Upper lobe of left lung (tissue), 6 donors: ENCODE measurements around the gene TMEM273. TPM values are rescaled to one million over a fixed set of nuclear protein-coding genes. Genes with fewer than 3 reads are reported as not detected.

Source experiments
- ATAC-seq, 2 donors: fragments of 200-7000 bp; cut with Tn5 transposase; one replicate each; pipeline ENCODE4 v1.9.1; 2022; ENCODE audit warnings: mild to moderate bottlenecking in 2 of 2, moderate library complexity in 2 of 2; ENCODE audit not compliant: low FRiP score in 2 of 2
- DNase-seq, 2 donors: peaks; one replicate each; pipeline ENCODE4 v3.0.0-alpha.2; 2019 to 2020
- H3K27ac ChIP-seq, 4 donors: fragments of 200-600 bp; sonication (generic); one replicate each; pipeline ENCODE4 v1.5.1; 2016 to 2019
- H3K27me3 ChIP-seq, 4 donors: fragments of 200-600 bp; sonication (generic); one replicate each; pipeline ENCODE4 v1.5.1; 2017 to 2019
- H3K36me3 ChIP-seq, 4 donors: fragments of 200-600 bp; sonication (generic); one replicate each; pipeline ENCODE4 v1.5.1; 2016 to 2019
- H3K4me1 ChIP-seq, 4 donors: fragments of 200-600 bp; sonication (generic); one replicate each; pipeline ENCODE4 v1.5.1; 2018 to 2019
- H3K4me3 ChIP-seq, 4 donors: fragments of 200-600 bp; sonication (generic); one replicate each; pipeline ENCODE4 v1.5.1; 2017 to 2019; ENCODE audit warnings: mild to moderate bottlenecking in 2 of 4, moderate library complexity in 1 of 4
- H3K9me3 ChIP-seq, 4 donors: fragments of 200-600 bp; sonication (generic); one replicate each; pipeline ENCODE4 v1.5.1; 2018 to 2019
- EP300 ChIP-seq, 4 donors: sonication (generic); formaldehyde crosslinking; IDR thresholded peaks; one replicate each; pipeline ENCODE4 v1.5.1; 2017; ENCODE audit warnings: antibody characterized with exemption in 4 of 4, control low read depth in 2 of 4
- POLR2A ChIP-seq, 4 donors: fragments of 450-650 bp; IDR thresholded peaks; one replicate each; pipeline ENCODE4 v1.5.1; 2016 to 2017; ENCODE audit warnings: antibody characterized with exemption in 4 of 4, mild to moderate bottlenecking in 2 of 4
- POLR2AphosphoS5 ChIP-seq, 2 donors: sonication (generic); formaldehyde crosslinking; IDR thresholded peaks; one replicate each; pipeline ENCODE4 v1.5.1; 2017; ENCODE audit warnings: antibody characterized with exemption in 2 of 2
- WGBS, 2 donors: methylation state at CpG; one replicate each; pipeline ENCODE4 v1.1.5; 2017 to 2018; 5-methylcytosine and 5-hydroxymethylcytosine counted together
- total RNA-seq, 6 donors: library from RNA; depleted of rRNA in 4 of 6; stranded (reverse); fragments of >200 nt in 4 of 6; gene quantifications; one replicate each; pipeline versions ENCODE4 v1.1.0 to v1.2.1, GENCODE V29; 2016 to 2021
- TF ChIP-seq, protein P1 (sequence below), 6 experiments: fragments of 450-650 bp in 4 of 6; fragments of 200-600 bp in 2 of 6; sonication (generic) in 2 of 6; IDR thresholded peaks; one replicate each; pipeline ENCODE4 v1.5.1; 2016 to 2019; ENCODE audit warnings: antibody characterized with exemption in 6 of 6
- donor health status: DM: no; HTN: no; CAD: no; lungs with moderate emphysema.
- donor health status: DM: no; HTN: yes; CAD: no; lungs with severe emphysema.

The TMEM273 gene
- total RNA-seq, 6 donors from 2014 or later: 12.3 to 52.3 (median 30.7) TPM

DNA sequence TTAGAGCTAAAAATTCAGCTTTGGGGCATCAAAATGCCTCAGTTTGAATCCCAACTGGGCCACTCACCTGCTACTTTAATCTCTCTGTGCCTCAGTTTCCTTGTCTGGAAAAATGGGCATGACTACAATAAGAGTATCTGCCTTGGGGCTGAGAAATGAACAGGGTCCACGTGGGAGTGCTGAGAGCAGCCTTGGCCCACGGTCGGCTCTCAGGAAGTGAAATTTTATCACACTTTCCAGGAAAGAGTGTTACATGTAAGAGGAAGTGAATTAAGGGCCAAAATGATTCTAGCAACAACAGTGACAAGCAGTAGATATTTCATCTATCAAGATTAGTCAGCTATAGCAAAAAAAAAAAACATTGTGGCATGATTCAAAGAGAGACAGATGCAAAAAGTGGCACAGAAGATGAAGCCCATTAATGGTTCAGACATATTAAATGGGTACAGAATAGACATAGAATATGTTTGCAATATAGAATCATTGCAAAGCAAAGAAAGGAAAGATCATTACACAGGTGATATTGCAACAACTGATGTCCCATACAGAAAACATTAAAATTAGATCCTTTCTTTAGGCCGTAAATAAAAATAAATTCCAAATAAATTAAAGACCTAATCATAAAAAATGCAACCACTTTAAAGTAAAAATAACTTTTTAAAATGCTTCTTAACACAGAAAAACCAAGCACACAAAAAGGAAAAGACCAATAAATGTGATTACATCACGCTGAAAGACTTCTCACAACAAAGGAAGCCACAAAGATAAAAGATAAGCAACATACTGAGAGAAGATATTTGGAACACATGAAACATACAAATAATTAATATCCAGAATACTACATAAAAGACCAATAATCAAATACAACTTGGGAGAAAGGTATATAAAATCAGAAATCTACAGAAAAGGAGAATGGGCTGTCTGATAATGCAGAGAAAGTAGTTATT, 4.3 kb downstream of the TMEM273 start:
- H3K9me3 ChIP-seq: no peaks in the 10 kb centered on the region
- DNase-seq: peak in 1 of 2 donors; percentile 28
- no peak overlapping the region for H3K27ac ChIP-seq
- no peaks in the 10 kb centered on the region for H3K27me3 ChIP-seq
- ATAC-seq: peak in 1 of 2 donors; percentile 46
- 41 to 43% methylated on average over 5 of the region's 5 CpGs for WGBS, 2 donors
- TF ChIP-seq EP300 (IDR thresholded peaks at IDR 0.05): no peak
- peaks cover 24 to 47% (median 35%) of the 10 kb centered on the region in 4 donors for H3K4me1 ChIP-seq
- H3K4me3 ChIP-seq: no peak overlapping the region
- H3K36me3 ChIP-seq: no peaks in the 10 kb centered on the region

DNA sequence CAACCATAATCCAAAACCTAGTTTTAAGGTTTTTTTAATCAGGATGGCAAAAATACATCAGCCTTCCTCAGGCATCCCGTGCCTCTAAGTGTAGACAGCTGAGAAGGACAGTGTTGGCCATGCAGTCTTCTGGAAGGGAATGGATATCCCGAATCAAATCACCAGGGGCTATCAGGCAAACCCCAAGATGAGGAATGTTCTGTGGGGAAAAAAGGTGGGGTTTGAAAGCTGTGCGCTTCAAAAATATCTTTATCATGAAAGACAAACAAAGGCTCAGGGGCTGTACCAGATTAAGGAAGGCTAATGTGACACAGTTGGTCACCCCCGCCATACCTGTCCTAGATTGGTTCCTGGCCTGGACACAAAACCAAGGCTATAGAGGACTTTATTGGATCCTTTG, 5.4 kb downstream of the TMEM273 start:
- Histone ChIP-seq H3K27me3 (no peaks in the 10 kb centered on the region), H3K9me3 (no peaks in the 10 kb centered on the region), H3K27ac (no peak overlapping the region), H3K4me1 (peaks cover 21 to 40% (median 29%) of the 10 kb centered on the region in 4 donors), H3K4me3 (no peak overlapping the region), H3K36me3 (no peaks in the 10 kb centered on the region)
- no peak for TF ChIP-seq EP300 (IDR thresholded peaks at IDR 0.05)
- TF ChIP-seq, protein P1, sequence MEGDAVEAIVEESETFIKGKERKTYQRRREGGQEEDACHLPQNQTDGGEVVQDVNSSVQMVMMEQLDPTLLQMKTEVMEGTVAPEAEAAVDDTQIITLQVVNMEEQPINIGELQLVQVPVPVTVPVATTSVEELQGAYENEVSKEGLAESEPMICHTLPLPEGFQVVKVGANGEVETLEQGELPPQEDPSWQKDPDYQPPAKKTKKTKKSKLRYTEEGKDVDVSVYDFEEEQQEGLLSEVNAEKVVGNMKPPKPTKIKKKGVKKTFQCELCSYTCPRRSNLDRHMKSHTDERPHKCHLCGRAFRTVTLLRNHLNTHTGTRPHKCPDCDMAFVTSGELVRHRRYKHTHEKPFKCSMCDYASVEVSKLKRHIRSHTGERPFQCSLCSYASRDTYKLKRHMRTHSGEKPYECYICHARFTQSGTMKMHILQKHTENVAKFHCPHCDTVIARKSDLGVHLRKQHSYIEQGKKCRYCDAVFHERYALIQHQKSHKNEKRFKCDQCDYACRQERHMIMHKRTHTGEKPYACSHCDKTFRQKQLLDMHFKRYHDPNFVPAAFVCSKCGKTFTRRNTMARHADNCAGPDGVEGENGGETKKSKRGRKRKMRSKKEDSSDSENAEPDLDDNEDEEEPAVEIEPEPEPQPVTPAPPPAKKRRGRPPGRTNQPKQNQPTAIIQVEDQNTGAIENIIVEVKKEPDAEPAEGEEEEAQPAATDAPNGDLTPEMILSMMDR (IDR thresholded peaks at IDR 0.05): no peak
- no peak for TF ChIP-seq POLR2AphosphoS5 (IDR thresholded peaks at IDR 0.05)
- no peak for TF ChIP-seq POLR2A (IDR thresholded peaks at IDR 0.05)
- 91 to 92% methylated on average over 4 of the region's 4 CpGs for WGBS, 2 donors
- DNase-seq (no peak), ATAC-seq (no peak)

DNA sequence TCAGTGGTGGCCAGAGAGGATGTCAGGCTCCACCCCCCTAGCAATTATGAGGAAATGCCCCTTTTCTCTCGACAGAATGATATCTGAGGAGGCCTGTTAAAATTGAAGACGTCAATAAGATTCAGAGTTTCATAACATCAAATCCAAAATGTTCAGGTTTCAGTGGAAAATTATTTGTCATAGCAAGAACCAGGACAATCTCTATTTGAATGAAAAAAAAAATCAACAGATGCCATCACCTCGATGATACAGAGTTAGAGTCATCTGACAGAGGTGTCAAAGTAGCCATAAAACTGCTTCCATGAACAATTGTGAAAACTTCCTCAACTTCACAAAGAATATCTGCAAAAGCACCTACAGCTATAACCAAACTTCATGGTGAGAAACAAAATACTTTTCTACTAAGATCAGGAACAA, 7.7 kb downstream of the TMEM273 start:
- H3K9me3 ChIP-seq: no peaks in the 10 kb centered on the region
- WGBS, 2 donors: 37 to 41% methylated on average over 3 of the region's 3 CpGs
- H3K4me3 ChIP-seq: no peak overlapping the region
- no peak for DNase-seq
- H3K4me1 ChIP-seq: peaks cover 22 to 35% (median 32%) of the 10 kb centered on the region in 4 donors
- H3K27ac ChIP-seq: no peak overlapping the region
- no peaks in the 10 kb centered on the region for H3K36me3 ChIP-seq
- no peaks in the 10 kb centered on the region for H3K27me3 ChIP-seq
- ATAC-seq: no peak
- TF ChIP-seq POLR2AphosphoS5 (IDR thresholded peaks at IDR 0.05) (no peak), EP300 (IDR thresholded peaks at IDR 0.05) (no peak), POLR2A (IDR thresholded peaks at IDR 0.05) (no peak)

DNA sequence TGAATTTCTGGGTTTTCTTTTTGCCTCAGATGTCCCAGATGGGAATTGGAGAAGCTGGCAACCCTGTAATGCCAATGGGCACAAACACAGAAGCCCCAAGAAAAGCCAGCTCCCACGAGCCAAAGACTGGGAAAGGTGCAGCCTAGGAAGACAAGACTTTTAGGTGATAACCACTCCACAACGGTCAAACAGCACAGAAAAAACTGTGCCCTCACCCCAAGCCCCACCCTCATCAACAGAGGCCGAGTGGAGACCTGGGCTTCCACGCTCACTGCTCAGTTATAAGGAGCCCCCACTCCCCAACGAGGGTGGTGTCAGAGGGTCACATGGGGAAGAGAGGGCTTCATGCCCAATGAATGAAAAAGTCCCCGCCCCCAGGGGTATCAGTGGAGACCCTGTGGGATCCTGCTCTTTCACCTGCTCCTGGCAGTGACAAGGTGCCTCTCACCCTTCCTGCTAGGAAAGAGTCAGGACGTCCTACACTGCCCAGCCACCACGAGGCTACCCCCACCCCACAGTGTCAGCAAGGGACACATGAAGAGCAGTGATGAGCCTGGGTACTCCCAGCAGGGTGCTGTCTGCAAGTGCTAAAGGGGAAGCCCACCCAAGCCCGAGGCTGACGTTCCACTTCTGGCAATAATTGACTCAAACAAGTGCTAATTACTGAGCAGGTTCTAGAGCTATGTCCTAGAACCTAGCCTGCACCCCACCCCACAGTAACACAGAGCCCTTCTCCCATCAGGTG, 8.3 kb downstream of the TMEM273 start:
- TF ChIP-seq POLR2AphosphoS5 (IDR thresholded peaks at IDR 0.05): no peak
- no peak for TF ChIP-seq POLR2A (IDR thresholded peaks at IDR 0.05)
- no peak for TF ChIP-seq EP300 (IDR thresholded peaks at IDR 0.05)
- TF ChIP-seq, protein P1 (IDR thresholded peaks at IDR 0.05): no peak
- peaks cover 21 to 29% (median 29%) of the 10 kb centered on the region in 4 donors for H3K4me1 ChIP-seq
- DNase-seq (no peak), ATAC-seq (no peak)
- no peak overlapping the region for H3K27ac ChIP-seq
- no peaks in the 10 kb centered on the region for H3K9me3 ChIP-seq
- H3K36me3 ChIP-seq: no peaks in the 10 kb centered on the region
- 82 to 85% methylated on average over 4 to 10 of the region's 10 CpGs for WGBS, 2 donors
- H3K27me3 ChIP-seq: no peaks in the 10 kb centered on the region
- no peak overlapping the region for H3K4me3 ChIP-seq

DNA sequence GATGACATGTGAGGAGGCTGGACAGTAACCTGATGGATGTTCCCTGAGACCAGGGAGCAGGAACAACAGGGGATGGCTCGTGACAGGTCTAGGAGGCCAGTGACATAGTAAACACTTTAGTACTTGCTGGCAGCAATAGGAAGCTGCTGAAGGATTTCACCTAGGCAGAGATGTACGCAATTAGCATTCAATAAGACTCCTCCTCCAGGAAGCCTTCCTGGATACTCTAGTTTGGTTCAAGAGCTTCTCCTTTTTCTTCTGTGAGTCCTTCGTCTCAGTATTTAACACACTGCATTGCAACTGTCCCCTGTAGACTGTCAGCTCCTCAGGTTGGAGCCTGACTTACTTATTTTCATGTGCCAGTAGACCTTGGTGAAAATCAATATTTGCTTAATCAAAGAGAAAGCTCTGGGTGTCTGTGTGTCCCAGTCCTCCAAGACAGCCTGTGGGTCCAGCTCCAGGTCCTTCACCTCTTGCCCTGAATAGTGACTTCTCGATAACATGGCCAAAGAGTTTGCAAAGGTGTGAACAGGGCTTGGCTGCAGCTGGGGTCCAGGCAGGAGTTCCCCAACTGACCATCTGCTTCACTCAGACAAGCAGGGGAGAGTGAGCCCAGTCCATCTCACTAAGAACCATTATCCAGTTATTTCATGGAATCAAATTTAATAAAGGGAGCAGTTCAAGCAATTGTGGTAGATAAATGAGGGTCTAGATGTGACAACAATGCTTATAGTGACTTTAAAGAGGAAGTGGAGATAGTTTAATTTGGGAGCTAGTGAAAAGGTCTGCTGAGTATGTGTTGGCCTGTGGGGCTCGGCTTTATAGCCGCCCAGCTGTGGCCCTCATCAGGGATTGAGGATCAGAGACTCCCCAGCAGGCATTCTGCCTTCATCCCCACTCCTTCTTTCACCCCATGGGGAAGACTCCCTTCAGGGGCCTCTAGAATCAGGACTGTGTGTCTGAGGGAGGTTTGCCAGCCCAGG, 9.4 kb downstream of the TMEM273 start:
- Histone ChIP-seq H3K27ac (no peak overlapping the region), H3K9me3 (no peaks in the 10 kb centered on the region), H3K36me3 (no peaks in the 10 kb centered on the region), H3K4me1 (peaks cover 17 to 26% (median 20%) of the 10 kb centered on the region in 4 donors), H3K4me3 (no peak overlapping the region), H3K27me3 (no peaks in the 10 kb centered on the region)
- DNase-seq (no peak), ATAC-seq (no peak)
- WGBS, 2 donors: 89 to 93% methylated on average over 6 of the region's 6 CpGs
- no peak for TF ChIP-seq POLR2A (IDR thresholded peaks at IDR 0.05)
- TF ChIP-seq POLR2AphosphoS5 (IDR thresholded peaks at IDR 0.05): no peak
- TF ChIP-seq, protein P1 (IDR thresholded peaks at IDR 0.05): no peak
- TF ChIP-seq EP300 (IDR thresholded peaks at IDR 0.05): no peak
